Umbilical cord (tissue), 2 donors: ENCODE results near the gene FUZ. TPM values are rescaled to one million over a fixed set of nuclear protein-coding genes. Genes with fewer than 3 reads are reported as not detected.
"Not testable (repeated sequence)": the region's sequence is repeated elsewhere in the genome, so short reads cannot be mapped to it uniquely, and the experiment has no call there.

Experiments used
- DNase-seq: peaks from one replicate; pipeline ENCODE4 v3.0.0-alpha.2; 2015; ENCODE audit warnings: low spot score
- total RNA-seq: library from RNA; depleted of rRNA; stranded (reverse); fragments of >200 nt; gene quantifications from one replicate; pipeline ENCODE4 v1.2.3, GENCODE V29; 2014; ENCODE audit warnings: low replicate concordance; ENCODE audit not compliant: insufficient read depth

FUZ gene
- total RNA-seq, 1 donor from 2014 or later = 10.8 TPM

DNA sequence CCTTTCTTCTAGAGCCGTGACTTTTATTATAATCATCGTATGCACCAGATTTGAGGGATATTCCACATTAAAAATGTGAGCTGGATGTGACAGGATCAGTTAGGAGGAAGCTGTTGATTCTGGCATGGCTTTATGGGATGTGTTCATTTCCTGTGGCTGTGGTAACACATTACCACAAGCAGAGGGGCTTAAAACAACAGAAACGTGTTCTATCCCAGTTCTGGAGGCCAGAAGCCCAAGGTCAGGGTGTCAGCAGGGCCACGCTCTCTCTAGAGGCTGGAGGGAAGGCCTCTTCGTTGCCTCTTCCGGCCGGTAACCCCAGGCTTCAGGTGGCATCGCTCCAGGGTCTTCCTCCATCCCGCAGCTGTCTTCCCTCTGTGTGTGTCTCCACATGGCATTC, 19.5 kb upstream of the FUZ start:
- DNase-seq = no peak

DNA sequence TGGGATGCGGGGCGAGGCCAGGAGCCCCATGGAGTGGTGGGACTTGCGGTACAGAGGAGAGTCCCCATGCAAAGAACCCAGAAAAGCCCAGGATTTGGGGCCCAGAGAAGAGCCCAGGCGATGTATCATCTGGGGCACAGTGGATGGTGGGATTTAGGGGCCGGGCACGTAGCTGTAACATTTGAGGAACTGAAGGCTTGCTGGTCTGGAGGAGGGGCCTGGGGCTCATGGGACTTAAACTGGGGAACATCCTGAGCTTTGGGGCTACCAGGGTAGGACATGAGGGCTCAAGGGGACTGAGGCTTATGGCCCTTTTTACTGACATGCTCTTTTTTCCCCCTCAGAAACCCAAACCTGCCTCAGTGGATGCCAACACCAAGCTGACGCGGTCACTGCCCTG, 18.5 kb upstream of the FUZ start:
- no peak for DNase-seq

DNA sequence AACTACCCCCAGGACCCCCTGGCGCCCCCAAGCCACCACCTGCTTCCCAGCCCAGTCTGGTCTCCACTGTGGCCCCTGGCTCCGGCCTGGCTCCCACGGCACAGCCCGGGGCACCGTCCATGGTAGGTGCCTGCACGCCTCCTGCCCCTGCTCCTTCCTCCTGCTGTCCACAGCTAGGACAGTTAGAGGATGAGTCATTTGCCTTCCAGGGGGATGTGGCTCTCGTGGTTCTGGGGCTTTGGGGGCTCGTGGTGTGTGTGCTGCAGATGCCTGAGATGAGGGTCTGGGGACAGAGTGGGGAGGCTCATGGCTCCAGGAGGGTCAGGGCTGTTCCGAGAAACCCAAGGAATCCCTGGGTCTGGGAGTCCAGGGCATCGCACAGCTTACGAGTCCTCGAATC, 17.7 kb upstream of the FUZ start:
- DNase-seq = no peak

DNA sequence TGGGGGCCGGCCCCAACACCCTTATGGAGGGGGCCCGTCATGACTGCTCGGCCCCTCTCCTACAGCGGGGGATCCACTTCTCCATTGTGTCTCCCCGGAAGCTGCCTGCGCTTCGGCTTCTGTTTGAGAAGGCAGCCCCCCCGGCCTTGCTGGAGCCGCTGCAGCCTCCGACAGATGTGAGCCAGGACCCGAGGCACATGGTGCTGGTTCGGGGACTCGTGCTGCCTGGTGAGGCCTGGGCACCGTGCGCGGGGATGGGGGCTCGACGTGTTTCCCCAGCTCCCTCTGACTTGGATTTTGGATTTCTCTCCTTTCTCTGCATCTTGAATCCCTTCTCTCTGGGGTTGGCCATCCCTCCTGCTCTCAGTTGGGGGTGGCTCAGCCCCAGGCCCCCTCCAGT, 16.6 kb upstream of the FUZ start:
- no peak for DNase-seq

DNA sequence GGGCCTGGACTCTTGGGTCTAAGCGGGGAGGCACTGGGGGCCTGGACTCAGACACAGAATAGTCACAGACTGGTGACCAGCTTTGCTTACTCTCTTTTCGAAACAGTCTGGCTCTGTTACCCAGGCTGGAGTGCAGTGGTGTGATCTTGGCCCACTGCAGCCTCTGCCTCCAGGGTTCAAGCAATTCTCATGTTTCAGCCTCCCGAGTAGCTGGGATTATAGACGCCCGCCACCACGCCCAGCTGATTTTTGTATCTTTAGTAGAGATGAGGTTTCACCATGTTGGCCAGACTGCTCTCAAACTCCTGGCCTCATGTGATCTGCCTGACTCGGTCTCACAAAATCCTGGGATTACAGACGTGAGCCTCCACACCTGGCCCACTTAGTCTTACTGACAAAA, 16.1 kb upstream of the FUZ start:
- no peak for DNase-seq

DNA sequence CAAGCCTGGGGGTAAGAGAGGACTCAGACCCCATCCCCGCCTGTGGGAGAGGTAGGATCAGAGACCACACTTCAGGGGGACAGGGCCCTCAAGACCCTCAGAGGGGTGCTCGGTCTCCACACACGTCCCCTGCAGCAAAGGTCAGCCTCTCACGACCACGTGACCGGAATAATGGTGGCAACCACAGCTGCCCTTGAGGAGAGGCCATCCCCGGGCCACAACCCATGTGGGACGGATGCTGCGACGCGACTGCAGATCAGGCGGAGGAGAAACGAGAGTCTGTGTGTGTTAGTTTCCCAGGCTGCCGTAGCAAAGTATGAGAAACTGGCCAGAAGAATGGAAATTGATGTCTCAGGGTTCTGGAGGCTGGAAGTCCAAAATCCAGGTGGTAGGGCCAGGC, 13.9 kb upstream of the FUZ start:
- no peak for DNase-seq

DNA sequence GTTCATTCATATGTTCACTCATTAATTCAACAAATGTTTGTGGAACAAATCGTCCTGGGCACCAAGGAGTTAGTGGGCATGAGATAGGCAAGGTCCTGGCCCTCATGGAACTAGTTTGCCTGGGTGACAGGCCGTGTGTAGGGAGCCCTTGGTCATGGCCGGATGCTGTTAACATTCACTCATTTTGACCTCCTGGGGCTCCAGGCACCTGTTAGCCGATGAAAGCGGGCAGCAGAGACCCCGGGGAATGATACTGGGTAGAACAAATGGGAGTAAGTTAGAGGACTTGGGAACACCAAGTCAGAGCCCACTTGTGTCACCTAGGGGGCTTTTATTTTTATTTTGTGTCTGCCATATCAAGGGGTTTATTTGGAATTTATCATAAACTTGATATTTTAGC, 11.6 kb upstream of the FUZ start:
- no peak for DNase-seq

DNA sequence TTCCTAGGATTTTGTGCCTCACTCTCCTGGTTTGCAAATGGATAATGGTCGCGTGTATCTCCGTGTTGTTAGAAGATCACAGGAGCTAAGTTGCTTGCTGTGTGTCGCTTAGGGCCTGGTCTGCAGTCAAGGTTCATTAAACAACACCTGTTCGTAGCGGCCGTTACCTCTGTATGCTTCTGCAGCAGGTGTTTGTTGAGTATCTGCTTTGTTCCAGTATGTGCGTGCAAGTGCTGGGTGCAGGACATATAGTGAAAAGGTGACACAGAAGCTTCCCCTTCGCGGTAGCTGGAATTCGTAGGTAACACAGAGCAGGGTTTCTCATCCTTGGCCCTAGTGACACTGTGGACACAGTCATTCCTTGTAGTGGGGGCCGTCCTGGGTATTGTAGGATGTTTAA, 10.4 kb upstream of the FUZ start:
- no peak for DNase-seq

DNA sequence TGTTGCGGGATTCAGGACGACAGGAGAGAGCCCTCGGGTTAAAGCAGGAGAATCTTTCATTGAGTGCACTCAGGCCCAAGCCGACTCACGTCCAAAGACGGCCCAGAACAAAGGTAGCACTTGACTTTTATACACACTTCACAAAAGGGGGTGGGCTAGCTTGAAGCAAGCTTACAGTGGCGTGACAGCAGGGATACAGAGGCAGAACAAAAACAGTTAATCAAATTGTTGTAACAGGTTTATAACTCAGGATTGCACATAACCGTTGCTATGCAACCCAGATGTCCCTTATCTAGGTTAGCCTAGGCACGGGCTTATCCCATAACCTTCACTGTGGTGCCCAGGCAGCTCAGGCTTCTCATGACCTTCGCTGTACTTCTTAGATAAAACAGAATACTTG, 7.0 kb upstream of the FUZ start:
- peak; percentile 82 for DNase-seq

DNA sequence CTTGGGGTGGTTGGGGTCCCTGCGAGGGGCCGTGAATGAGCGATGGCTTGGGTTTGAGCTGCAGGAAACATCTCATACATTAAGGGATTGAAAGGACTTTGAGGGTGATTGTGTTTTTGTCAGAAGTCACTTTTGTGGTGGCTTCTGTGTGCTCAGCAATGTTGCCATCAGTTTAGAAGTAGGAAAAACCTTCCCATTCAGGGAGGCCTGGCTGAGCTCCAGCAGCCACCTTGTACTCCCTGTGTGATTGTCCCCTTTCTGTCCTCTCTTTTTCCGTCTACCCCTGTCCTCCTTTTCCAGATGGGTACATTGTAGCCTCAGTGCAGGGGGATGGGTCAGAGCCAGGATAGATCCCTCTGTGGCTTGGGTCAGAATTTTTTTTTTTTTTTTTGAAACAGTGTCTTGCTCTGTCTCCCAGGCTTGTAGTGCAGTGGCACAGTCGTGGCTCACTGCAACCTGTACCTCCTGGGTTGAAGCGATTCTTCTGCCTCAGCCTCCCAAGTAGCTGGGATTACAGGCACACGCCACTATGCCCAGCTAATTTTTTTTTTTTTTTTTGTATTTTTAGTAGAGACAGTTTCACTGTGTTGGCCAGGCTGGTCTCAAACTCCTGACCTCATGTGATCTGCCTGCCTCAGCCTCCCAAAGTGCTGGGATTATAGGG, 6.5 kb upstream of the FUZ start:
- not testable (repeated sequence) for DNase-seq

DNA sequence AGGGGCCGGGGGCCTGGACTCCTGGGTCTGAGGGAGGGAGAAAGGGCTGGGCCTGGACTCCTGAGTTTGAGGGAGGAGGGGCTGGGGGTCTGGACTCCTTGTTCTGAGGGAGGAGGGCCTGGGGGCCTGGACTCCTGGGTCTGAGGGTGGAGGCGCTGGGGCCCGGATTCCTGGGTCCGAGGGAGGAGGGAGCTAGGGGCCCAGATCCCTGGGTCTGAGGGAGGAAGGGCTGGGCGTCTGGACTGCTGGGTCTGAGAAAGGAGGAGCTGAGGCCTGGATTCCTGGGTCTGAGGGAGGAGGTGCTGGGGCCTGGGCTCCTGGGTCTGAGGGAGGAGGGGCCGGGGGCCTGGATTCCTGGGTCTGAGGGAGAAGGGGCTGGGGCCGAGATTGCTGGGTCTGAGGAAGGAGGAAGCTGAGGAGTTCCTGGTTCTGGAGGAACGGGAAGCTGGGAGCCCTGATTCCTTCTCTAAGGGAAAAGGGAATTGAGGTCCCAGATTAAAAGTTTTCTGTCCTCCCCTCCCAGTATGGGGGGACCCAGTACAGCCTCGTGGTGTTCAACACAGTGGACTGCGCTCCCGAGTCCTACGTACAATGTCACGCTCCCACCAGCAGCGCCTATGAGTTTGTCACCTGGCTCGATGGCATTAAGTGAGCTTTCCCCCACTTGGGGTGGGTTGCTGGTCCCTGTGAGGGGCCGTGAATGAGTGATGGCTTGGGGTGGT, 5.7 kb upstream of the FUZ start:
- DNase-seq = peak; percentile 66

DNA sequence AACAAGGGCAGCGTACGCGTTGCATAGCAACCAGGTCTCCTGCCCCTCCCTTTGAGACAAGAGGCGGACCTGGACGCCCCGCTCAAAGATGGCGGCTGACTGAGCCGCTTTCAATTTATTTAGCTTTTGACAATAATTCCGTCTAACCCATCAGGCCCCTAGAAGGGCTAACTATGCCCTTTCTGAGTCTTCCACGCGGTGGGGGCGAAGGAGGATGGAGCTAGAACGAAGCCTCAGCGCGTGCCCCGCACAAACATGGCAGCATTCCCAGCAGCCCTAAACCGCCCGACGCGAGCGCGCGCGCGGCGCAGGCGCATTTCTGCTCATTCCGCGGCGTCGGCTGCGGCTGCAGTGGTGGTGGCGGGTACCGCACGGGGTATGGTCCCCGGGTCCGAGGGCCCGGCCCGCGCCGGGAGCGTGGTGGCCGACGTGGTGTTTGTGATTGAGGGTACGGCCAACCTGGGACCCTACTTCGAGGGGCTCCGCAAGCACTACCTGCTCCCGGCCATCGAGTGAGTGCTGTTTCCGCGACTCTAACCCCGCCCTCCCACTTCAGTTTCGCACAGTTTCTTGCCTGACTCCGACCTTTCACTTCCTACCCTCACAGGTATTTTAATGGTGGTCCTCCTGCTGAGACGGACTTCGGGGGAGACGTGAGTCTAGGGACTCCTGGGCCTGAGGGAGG, 5.0 kb upstream of the FUZ start, which contains the start of gene MED25:
MED25 (plus strand) TSS at position 326 of the 685 bp plus-strand sequence; CDS start at position 379, 53 bp downstream.
- DNase-seq = peak; percentile 95

DNA sequence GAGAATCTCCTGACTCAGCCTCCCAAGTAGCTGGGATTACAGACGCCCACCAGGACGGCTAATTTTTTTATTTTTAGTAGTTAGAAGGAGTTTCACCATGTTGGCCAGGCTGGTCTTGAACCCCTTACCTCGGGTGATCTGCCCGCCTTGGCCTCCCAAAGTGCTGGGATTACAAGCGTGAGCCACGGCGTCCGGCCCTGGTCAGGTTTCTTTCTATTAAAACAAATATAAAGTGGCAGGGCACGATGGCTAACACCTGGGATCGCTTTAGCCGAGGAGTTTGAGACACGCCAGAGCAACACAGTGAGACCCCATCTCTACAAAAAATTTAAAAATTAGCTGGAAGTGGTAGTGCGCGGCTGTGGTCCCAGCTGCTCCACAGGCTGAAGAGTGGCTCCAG, 3.5 kb upstream of the FUZ start:
- no peak for DNase-seq

DNA sequence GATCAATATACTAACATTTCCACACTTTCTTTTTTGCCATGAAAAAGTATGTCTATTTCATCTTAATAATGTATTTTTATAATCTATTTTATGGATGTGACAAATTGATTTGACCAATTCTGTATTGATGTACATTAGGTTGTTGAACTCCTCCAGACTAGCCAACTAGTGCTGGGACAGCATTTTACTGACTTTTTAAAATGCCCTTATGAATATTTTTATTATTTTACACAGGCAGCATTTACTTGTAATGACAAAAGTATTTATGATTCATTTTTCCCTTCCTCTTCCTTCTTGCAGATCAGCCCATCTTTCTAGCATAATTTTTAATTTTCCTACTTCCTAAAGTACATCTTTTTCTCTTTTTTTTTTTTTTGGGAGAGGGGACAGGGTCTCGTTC, 918 bp upstream of the FUZ start:
- no peak for DNase-seq

DNA sequence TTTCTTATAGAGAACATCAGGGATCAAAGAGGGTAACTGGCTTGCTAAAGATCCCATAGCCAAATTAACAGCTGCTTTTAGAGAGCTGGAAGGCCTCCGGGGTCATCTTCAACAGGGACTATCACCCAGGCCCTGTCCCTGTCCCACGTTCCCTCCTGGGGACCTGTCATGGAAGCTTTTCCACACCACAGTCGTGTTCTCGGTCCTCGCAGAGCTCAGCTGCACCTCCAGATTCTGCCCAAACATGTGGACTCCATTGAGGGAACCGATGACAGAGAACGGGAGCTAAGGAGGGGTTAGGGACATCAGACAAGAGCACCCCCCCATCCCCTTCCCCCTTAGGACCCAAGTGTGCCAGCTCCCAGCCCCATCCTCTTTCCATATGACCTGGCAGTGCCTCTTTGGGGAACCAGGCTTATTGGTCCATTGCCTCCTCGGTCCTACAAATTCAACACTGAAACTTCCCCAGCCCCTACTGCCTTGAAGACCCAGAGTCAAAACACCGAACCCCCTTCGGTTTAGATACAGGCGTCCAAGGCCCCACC, 568 bp downstream of the FUZ start:
- peak; percentile 26 for DNase-seq

DNA sequence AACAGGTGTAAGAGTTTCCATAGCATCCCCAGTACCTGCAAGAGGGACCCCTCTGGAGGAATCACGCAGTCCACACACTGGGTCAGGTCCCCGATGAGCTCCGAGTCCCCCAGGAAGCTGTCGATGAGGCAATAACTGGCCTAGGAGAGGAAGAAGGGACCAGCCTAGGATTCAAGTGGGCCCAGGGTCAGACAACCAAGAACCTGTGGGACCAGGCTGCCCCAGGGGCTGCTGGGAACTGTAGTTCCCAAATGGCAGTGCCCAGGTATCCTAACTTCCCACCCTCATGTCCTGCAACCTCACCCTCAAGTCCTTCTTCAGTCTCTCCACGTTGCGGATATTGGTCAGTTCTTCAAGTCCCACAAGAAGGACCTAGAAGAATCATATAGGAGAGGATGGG, 1.8 kb downstream of the FUZ start:
- no peak for DNase-seq

DNA sequence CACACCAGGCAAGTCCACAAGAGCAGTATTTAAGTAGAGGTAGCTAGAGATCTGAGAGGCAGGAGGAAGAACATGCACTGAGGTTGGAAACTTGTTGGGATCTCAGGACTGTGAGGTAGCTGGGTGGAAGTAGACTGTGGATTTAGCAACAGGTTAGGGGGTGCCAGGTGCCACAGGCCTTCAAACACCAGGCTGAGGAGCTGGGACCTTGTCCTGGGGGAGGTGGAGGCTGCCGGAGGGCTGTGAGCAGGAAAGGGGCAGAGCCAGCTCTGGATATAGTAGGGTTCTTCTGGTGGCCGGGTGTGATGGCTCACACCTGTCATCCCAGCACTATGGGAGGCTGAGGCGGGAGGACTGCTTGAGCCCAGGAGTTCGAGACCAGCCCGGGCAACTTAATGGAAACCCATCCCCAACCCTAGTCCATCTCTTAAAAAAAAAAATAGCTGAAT, 3.1 kb downstream of the FUZ start:
- no peak for DNase-seq

DNA sequence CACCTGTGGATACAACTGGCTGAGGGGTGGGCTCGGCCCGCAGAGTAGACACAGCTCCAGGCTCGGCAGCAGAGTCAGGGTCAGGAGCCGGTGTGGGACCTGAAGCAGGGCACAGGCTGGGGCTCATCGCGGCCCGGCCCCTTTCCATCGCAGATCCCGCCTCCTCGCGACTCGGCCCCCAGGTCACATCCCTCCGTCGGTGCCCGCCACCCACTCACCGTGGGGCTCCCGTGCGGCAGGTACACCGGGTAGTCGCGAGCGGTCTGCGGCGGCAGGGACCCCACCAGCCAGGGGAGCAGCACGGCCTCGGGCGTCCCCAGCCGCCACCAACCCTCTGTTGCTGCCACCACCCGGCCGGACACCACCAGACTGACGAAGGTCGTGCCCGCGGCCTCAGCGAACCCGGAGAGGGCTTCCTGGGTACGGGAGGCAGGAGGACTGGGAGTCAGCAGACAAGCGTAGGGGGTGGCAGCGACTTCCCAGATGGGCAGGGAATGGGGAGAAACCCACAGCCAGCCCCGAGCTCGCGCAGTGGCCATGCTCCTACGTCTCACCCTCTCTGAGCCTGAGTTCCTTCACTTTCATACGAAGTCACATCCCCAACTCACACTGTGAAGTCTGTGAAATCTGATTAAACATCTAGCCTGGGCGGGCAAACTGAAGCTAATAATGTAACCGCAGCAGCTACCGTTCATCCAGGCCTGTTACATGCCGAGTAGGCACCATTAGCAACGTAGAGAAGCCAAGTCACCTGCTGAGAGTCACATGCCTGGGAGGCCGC, 3.7 kb downstream of the FUZ start:
- DNase-seq = peak; percentile 34

DNA sequence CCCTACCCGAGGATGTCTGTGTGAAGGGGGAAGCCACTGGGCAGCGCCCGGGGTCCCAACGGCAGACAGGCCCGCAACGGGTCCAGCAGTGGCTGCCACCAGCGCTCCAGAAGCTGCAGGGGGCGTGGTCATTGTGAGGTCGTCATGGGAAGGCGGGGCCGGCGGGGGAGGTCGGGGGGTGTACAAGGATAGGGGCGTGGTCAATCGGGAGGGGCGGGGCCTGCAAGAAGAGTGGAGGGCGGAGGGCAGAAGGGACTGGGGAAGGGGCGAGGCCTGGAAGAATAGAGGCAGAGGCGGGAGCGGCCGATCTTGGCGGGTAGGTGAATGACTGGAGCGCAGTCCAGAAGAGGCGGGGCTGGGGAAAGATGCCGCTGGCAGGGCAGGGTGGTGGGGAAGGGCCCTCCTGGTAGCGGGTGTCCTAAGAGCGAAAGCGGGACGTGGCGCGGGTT, 4.4 kb downstream of the FUZ start:
- peak; percentile 89 for DNase-seq

DNA sequence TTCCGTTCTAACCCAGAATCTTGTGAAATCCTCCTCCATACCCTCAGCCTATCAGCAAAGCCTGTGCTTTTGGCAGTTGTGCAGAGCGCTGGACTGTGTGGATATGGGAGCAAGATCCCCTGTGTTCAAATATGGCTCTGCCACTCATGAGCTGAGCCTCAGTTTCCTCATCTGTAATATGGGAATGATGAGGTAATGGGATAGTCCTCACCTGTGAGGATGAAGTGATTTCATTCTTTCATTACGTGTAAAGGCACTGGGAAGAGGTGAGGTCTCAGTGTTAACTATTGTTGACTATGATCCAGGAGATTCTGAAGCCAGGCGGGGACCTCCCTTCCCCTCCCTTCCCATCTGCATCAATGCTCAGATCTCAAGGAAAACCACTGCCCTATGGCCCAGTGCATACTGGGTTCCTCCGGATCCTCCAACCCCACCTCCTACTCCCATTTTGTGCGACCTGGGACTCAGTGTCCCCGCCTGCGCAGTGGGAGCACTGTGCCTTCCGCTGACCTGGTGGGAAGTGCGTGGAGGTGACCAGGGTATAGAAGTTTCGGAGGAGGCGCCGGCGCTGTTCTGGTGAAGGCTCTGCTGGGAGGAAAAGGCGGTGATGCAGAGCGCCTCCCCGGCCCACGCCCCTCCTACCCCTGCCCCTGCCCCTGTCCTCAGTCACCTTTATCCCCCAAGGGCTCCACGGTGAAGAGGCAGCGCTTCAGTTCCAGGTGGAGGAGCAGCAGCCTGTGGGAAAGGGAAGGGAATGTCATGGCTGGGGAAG, 5.0 kb downstream of the FUZ start:
- no peak for DNase-seq
